C4-2B (cell line): ENCODE measurements around the gene TMEM163.

ENCODE experiments used
- H3K27ac ChIP-seq: fragments of 450-650 bp; 2 replicates; pipeline ENCODE4 v1.5.1; 2017
- ZFX ChIP-seq: fragments of 450-650 bp; IDR thresholded peaks from 2 replicates; pipeline ENCODE4 v1.6.1; 2017
- TF ChIP-seq, protein P1 (sequence below): fragments of 450-650 bp; conservative IDR thresholded peaks from 2 replicates; pipeline ENCODE4 v1.5.1; 2017; ENCODE audit warnings: mild to moderate bottlenecking

TMEM163 gene

DNA sequence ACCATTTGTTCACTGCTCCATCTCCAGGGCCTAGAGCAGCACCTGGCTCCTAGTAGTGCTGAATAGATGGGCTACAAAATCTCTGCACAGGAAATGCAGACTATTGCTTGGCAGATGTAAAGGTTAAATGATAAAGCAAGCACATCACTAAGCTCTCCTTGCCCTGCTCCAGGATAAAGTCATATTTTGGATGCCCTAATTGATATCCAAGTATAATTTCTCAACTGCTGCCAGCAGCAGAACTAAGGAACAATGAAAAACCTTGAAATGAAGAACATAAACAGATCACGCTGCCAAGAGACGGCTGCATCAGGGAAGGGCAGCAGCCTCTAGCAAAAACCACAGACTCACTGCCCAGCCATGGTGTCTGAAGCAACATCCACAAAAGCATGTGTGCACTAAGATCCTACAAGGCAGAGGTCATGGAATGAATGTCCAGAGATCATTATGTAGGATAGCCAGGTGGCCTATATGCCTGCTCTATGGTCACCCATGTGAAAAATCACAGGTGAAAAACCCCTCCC, 134.7 kb downstream of the TMEM163 start:
- TF ChIP-seq, protein P1, sequence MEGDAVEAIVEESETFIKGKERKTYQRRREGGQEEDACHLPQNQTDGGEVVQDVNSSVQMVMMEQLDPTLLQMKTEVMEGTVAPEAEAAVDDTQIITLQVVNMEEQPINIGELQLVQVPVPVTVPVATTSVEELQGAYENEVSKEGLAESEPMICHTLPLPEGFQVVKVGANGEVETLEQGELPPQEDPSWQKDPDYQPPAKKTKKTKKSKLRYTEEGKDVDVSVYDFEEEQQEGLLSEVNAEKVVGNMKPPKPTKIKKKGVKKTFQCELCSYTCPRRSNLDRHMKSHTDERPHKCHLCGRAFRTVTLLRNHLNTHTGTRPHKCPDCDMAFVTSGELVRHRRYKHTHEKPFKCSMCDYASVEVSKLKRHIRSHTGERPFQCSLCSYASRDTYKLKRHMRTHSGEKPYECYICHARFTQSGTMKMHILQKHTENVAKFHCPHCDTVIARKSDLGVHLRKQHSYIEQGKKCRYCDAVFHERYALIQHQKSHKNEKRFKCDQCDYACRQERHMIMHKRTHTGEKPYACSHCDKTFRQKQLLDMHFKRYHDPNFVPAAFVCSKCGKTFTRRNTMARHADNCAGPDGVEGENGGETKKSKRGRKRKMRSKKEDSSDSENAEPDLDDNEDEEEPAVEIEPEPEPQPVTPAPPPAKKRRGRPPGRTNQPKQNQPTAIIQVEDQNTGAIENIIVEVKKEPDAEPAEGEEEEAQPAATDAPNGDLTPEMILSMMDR: no peak
- no peak for TF ChIP-seq ZFX

DNA sequence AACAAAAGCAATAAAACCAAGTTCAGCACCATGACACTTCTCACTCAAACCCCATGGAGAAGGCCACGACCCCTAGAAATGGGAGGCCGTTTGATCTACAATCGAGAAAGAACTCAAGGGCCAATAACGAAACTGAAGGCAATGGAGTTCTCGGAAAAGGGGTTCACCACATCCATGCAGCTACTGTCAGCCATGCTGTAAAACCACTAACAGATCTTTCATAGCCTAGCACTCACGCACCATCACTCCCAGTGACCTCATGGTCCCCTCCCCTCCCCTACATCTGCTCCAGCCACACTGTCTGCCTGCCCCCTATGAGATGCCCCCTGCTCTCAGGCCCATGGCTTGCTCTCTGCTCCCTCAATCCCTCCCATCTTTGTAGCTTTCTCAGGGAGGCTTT, 135.3 kb downstream of the TMEM163 start:
- H3K27ac ChIP-seq: no peak overlapping the region
- TF ChIP-seq, protein P1: no peak

More for the DNA sequence above, 134.7 kb downstream of the TMEM163 start:
- no peak overlapping the region for H3K27ac ChIP-seq

DNA sequence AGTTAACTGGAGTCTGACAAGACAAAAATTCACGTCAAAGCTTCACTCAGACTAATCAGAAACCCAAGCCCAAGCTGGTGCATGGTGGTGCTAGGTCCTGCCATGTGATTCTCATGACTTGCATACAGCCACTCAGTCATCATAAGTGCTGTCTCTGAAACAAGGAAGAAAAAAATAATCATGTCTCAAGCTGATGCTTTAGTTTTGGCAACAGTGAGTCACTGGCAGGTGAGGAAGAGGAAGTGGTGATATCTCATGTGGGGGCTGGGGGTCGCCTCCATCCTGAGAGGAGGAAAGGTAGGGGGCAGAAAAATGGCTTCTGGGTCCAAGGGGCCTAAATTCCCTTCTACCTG, 136.3 kb downstream of the TMEM163 start:
- no peak overlapping the region for H3K27ac ChIP-seq
- TF ChIP-seq, protein P1: no peak

DNA sequence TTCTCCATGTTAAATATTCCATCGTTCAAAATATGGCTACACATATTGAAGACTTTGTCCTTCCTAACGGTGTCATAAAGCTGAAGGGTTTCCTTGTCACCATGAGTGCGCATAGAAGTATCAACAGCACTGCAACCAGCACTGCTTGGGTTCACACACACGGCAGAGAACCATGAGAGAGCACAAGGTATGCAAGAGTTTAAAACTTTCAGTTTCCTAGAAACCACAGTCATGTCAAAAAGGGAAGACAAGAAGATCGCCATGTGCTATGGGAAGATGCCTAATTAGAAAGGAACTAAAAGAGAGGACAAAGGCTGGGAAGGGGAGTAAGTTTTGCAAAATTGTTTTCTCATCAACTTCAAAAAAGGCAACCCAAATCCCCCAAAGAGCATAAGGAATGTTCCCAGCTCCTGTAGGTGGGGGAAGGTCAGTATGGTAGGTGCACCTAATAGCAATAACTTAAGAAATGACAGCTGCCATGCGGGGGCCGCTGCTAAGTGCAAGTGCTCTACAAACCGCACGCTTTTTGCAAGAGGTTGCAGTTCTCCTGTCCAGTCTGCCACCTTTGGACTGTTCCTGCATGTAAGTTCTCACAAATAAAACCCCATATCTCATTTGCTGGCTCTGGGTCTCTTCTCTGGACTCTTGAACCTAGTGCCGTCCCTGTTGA, 136.8 kb downstream of the TMEM163 start:
- TF ChIP-seq ZFX: no peak
- TF ChIP-seq, protein P1: no peak
- H3K27ac ChIP-seq: no peak overlapping the region

DNA sequence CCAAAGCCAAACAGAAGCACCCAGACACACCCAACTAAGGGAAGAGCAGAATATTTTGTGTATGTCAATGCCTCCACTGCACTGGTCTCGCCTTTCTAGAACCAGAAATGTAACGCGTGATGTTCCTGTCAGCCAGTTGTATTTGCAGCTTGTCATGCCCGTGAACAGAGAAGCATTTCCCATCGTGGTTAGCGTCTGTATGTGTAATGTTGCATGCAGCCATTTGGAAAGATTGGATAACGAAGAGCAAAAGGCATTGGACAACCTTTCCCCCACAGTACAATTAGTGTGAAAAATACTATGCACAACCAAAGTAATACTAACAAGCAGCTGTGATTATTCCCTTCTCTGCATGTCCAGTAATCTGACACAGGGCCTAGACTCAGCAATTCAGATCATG, 140.5 kb downstream of the TMEM163 start:
- no peak overlapping the region for H3K27ac ChIP-seq
- TF ChIP-seq ZFX: no peak
- TF ChIP-seq, protein P1: no peak

DNA sequence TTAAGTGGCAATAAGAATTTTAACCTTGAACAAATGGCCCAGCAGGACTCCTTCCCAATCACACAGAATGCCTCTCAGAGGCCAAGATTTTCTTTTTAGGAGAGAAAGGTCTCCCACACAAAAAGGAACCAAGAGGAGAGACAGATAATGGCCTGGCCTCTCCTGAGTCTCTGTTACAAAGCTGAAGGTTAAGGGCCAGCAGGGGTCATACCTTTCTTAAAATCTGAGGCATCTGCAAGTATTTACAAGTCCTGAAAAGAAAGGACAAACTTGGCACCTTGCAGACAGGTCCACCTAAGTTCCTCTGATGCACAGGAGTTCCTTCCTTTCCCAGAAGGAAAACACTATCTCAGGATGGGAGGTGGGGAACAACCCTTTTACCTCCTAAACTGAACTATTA, 142.3 kb downstream of the TMEM163 start:
- TF ChIP-seq, protein P1: no peak
- TF ChIP-seq ZFX: no peak
- no peak overlapping the region for H3K27ac ChIP-seq

DNA sequence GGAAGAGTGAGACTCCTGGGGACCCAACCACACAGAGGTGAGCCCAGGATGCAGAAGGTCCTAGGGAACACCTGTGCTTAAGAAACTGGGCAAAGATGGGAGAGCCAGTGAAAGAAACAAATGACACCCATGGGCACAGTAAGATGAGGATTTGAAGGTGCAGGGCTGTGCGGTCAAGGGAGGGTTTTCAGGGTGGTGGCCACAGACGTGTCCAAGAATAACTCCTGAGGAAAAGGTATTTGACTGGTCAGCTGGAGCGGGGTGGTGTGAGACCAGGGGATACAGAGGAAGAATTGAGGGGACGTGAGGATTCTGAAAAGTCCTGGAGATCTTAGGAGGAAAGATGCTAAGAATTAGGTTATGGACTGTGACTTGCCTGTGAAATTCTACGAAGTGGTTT, 142.9 kb downstream of the TMEM163 start:
- no peak overlapping the region for H3K27ac ChIP-seq
- TF ChIP-seq, protein P1: no peak
- TF ChIP-seq ZFX: no peak
